K562 (cell line): ENCODE data around the gene UBE2H. TPM values are rescaled to one million over a fixed set of nuclear protein-coding genes. Genes with fewer than 3 reads are reported as not detected.

Source experiments
- ARHGAP35 ChIP-seq: fragments of 450-650 bp; IDR thresholded peaks from 2 replicates; pipeline ENCODE4 v1.6.1; 2018; ENCODE audit not compliant: partially characterized antibody
- CBX8 ChIP-seq: fragments of 200-600 bp; sonication (generic); IDR thresholded peaks from 2 replicates; pipeline ENCODE4 v1.6.1; 2012; ENCODE audit warnings: borderline replicate concordance, mixed run types, low read depth, mild to moderate bottlenecking, moderate library complexity, mixed read lengths, low read length, control low read depth, inconsistent platforms; ENCODE audit not compliant: poor library complexity, severe bottlenecking; ENCODE audit errors: extremely low read depth
- CHD1 ChIP-seq: fragments of 200-600 bp; sonication (generic); IDR thresholded peaks from one replicate; pipeline ENCODE4 v1.6.1; 2012; ENCODE audit warnings: mild to moderate bottlenecking, moderate library complexity, low read length, inconsistent platforms
- FOXA3 ChIP-seq, 2 experiments: fragments of 450-650 bp in 1 of 2; sonication (generic) in 1 of 2; formaldehyde crosslinking; IDR thresholded peaks in 1 of 2; conservative IDR thresholded peaks in 1 of 2; 2 replicates each; pipeline versions ENCODE4 v1.4.0 to v1.8.0; 2020 to 2022; ENCODE audit warnings: mild to moderate bottlenecking in 2 of 2, missing genetic modification reagents in 1 of 2
- FOXK2 ChIP-seq, 2 experiments: fragments of 450-650 bp; IDR thresholded peaks in 1 of 2; conservative IDR thresholded peaks in 1 of 2; 2 replicates each; pipeline ENCODE4 v1.6.1; 2016; ENCODE audit warnings: low read depth in 2 of 2, mild to moderate bottlenecking in 1 of 2
- FOXP1 ChIP-seq: sonication (generic); formaldehyde crosslinking; IDR thresholded peaks from 2 replicates; pipeline ENCODE4 v1.8.0; 2022; ENCODE audit warnings: mild to moderate bottlenecking, missing genetic modification reagents
- GATAD2B ChIP-seq: fragments of 450-650 bp; IDR thresholded peaks from 2 replicates; pipeline ENCODE4 v1.6.1; 2017; ENCODE audit warnings: mild to moderate bottlenecking, borderline replicate concordance
- HDAC1 ChIP-seq, 2 experiments: fragments of 450-650 bp; IDR thresholded peaks; 2 replicates each; pipeline ENCODE4 v1.6.1; 2016 to 2017; ENCODE audit warnings: inconsistent platforms in 1 of 2, mild to moderate bottlenecking in 1 of 2, moderate library complexity in 1 of 2
- JUND ChIP-seq, 2 experiments: IDR thresholded peaks; 2 replicates in 1 of 2; 3 replicates in 1 of 2; pipeline ENCODE4 v1.6.1; 2011; ENCODE audit warnings: borderline replicate concordance in 2 of 2, low read depth in 2 of 2, low read length in 2 of 2, improper control_type of control experiment in 1 of 2, missing biosample characterization in 1 of 2, missing genetic modification characterization in 1 of 2, missing genetic modification reagents in 1 of 2
- KDM5B ChIP-seq: fragments of 200-600 bp; sonication (generic); IDR thresholded peaks from 2 replicates; pipeline ENCODE4 v1.6.1; 2012; ENCODE audit warnings: low read depth, mild to moderate bottlenecking, moderate library complexity, low read length, control low read depth, inconsistent platforms; ENCODE audit not compliant: insufficient replicate concordance
- MAX ChIP-seq: sonication (generic); formaldehyde crosslinking; IDR thresholded peaks from 2 replicates; pipeline ENCODE4 v1.9.0; 2022; ENCODE audit warnings: mild to moderate bottlenecking, missing genetic modification reagents
- NR3C1 ChIP-seq: sonication (generic); formaldehyde crosslinking; IDR thresholded peaks from 2 replicates; pipeline ENCODE4 v1.8.1; 2022; ENCODE audit warnings: missing genetic modification reagents
- NRF1 ChIP-seq, 2 experiments: fragments of 450-650 bp; IDR thresholded peaks in 1 of 2; conservative IDR thresholded peaks in 1 of 2; 2 replicates each; pipeline ENCODE4 v1.6.1; 2014; ENCODE audit warnings: mild to moderate bottlenecking in 2 of 2
- RAD21 ChIP-seq, 2 experiments: fragments of 250-450 bp in 1 of 2; fragments of 450-650 bp in 1 of 2; sonication (Bioruptor Pico) in 1 of 2; formaldehyde crosslinking in 1 of 2; IDR thresholded peaks in 1 of 2; conservative IDR thresholded peaks in 1 of 2; 2 replicates each; pipeline versions ENCODE4 v1.4.0 to v1.8.0; 2020 to 2022; ENCODE audit warnings: mild to moderate bottlenecking in 2 of 2, moderate library complexity in 1 of 2
- RFX1 ChIP-seq: fragments of 450-650 bp; IDR thresholded peaks from 2 replicates; pipeline ENCODE4 v1.6.1; 2016; ENCODE audit warnings: mild to moderate bottlenecking, moderate library complexity
- SETDB1 ChIP-seq: IDR thresholded peaks from one replicate; pipeline ENCODE4 v1.6.1; 2012; ENCODE audit warnings: low read length, control low read depth, inconsistent platforms
- TAF1 ChIP-seq: IDR thresholded peaks from 2 replicates; pipeline ENCODE4 v1.6.1; 2011; ENCODE audit warnings: mild to moderate bottlenecking, low read length, moderate library complexity; ENCODE audit not compliant: insufficient read depth, control insufficient read depth, severe bottlenecking; ENCODE audit errors: extremely low read depth
- ZEB2 ChIP-seq: fragments of 450-650 bp; IDR thresholded peaks from 2 replicates; pipeline ENCODE4 v1.6.1; 2016
- polyA plus RNA-seq, 8 experiments: library from polyadenylated mRNA; depleted of rRNA in 4 of 8; stranded (reverse) in 5 of 8; unstranded in 3 of 8; fragments of >200 nt; fragmentation: Nextera tagmentation in 2 of 8; fragmentation: Illumina TruSeq in 1 of 8; extraction: Ambion mirVana in 2 of 8; extraction: Trizol in 1 of 8; gene quantifications; 2 replicates each; pipeline versions ENCODE4 v1.2.1 to v1.2.3, GENCODE V29; 2011 to 2014; ENCODE audit warnings: inconsistent platforms in 1 of 8, missing spikeins in 1 of 8
- total RNA-seq, 7 experiments: library from RNA; depleted of rRNA in 6 of 7; stranded (reverse); fragments of >200 nt in 6 of 7; fragmentation: Illumina TruSeq in 2 of 7; extraction: Trizol in 2 of 7; gene quantifications; 2 replicates each; pipeline versions ENCODE4 v1.2.1 to v1.2.3, GENCODE V29; 2011 to 2021; ENCODE audit warnings: low replicate concordance in 1 of 7

UBE2H gene
- total and polyA plus RNA-seq, 9 of the 15 experiments (the other 6 are each of a cell fraction or from before 2014, with no cell fraction given), result 6.3 to 33.0 (median 13.3) TPM

DNA sequence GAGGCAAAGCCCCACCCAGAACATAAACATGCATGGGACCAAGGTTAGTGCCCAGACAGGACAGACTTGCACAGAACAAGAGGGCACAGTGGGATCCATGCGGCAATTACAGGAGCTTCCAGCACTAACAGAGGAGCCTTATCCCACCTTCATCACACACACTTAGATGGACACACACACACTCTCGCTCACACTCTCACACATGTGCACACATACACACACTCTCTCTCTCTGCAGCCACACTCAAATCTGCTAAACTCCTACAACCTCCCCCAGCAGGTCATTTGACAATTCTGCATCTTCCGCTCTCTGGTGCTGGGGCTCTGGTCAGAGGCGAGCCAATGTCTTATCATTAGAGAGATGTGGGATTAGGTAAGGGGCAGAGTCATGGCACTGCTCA lies 120.5 kb downstream of the UBE2H start (continued):
- TF ChIP-seq FOXA3 (CRISPR knock-in tag; conservative IDR thresholded peaks at IDR 0.05 in 1 of 2, IDR thresholded peaks at IDR 0.05 in 1 of 2) (peak in 1 of 2 experiments; percentile 28; a peak in 1 of 4 replicates), ZEB2 (0 out of 2 replicates have a peak, but pooled peaks have one; percentile 38), TAF1 (no peak), RFX1 (no peak), HDAC1 (IDR thresholded peaks at IDR 0.05) (peak in 1 of 2 experiments; percentile 28; a peak in 1 of 4 replicates), CHD1 (peak; percentile 16), NRF1 (conservative IDR thresholded peaks at IDR 0.05 in 1 of 2, IDR thresholded peaks at IDR 0.05 in 1 of 2) (0 out of 4 replicates have a peak, but pooled peaks of 1 of the 2 experiments have one; percentile 3), JUND (IDR thresholded peaks at IDR 0.05; ENCODE audit: borderline replicate concordance, low read depth, low read length) (no peak), JUND (tag; IDR thresholded peaks at IDR 0.05; ENCODE audit: borderline replicate concordance, low read depth, low read length) (0 out of 3 replicates have a peak, but pooled peaks have one; percentile 41), RAD21 (CRISPR knock-in tag; conservative IDR thresholded peaks at IDR 0.05 in 1 of 2, IDR thresholded peaks at IDR 0.05 in 1 of 2) (peak in 1 of 2 experiments; percentile 13; a peak in 1 of 4 replicates), GATAD2B (no peak), CBX8 (no peak), FOXK2 (conservative IDR thresholded peaks at IDR 0.05 in 1 of 2, IDR thresholded peaks at IDR 0.05 in 1 of 2; ENCODE audit: low read depth in 2 of 2) (peak in 1 of 2 experiments; percentile 26; a peak in 1 of 4 replicates), MAX (CRISPR knock-in tag) (0 out of 2 replicates have a peak, but pooled peaks have one; percentile 28), SETDB1 (no peak), ARHGAP35 (peak; percentile 52), KDM5B (peak; percentile 7), NR3C1 (no peak), FOXP1 (CRISPR knock-in tag) (0 out of 2 replicates have a peak, but pooled peaks have one; percentile 48)
